OCI-LY1 (cell line): ENCODE results near the gene CA7.

ENCODE experiments used
- EZH2 ChIP-seq: fragments of 200-600 bp; sonication (generic), shearing (Covaris generic); IDR thresholded peaks from 2 replicates; pipeline ENCODE4 v1.8.0; 2017; ENCODE audit warnings: borderline replicate concordance, mixed run types, mild to moderate bottlenecking, antibody characterized with exemption, low read length, moderate library complexity, mixed read lengths
- TF ChIP-seq, protein P1 (sequence below): fragments of 200-600 bp; sonication (generic), shearing (Covaris generic); IDR thresholded peaks from 2 replicates; pipeline ENCODE4 v1.5.1; 2017; ENCODE audit warnings: mild to moderate bottlenecking, antibody characterized with exemption, low read length, moderate library complexity, mixed read lengths

DNA sequence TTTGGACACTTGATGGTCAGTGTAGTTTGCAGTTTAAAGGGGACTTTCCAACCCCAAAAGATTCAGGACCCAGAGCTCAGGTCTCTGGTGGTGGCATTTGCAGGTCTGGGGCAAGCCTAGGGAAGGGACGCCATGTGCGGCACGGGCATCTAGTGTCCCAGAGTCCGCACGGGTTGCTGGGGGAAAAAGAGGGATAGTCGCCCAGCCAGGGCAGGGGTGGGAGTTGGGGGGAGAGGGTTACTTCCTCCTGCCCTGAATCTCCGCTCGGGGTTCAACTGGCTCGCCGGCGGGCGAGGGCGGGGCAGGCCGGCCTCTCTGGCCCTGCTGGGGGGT lies 239 bp upstream of the CA7 start:
- TF ChIP-seq, protein P1, sequence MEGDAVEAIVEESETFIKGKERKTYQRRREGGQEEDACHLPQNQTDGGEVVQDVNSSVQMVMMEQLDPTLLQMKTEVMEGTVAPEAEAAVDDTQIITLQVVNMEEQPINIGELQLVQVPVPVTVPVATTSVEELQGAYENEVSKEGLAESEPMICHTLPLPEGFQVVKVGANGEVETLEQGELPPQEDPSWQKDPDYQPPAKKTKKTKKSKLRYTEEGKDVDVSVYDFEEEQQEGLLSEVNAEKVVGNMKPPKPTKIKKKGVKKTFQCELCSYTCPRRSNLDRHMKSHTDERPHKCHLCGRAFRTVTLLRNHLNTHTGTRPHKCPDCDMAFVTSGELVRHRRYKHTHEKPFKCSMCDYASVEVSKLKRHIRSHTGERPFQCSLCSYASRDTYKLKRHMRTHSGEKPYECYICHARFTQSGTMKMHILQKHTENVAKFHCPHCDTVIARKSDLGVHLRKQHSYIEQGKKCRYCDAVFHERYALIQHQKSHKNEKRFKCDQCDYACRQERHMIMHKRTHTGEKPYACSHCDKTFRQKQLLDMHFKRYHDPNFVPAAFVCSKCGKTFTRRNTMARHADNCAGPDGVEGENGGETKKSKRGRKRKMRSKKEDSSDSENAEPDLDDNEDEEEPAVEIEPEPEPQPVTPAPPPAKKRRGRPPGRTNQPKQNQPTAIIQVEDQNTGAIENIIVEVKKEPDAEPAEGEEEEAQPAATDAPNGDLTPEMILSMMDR: no peak
- TF ChIP-seq EZH2: no peak
